ENCODE data around the gene MFNG.

MFNG gene
- long read RNA-seq, transcript MFNG-201 (8 exons, 2,088 nt): major isoform, 939 of 1,311 reads
- long read RNA-seq, transcript MFNG-202 (7 exons, 2,034 nt): minor isoform, 9 of 1,311 reads
- long read RNA-seq, partial matches to known transcripts: 7 of 1,311 reads
- long read RNA-seq, other reads (novel, unspliced or antisense): 356 of 1,311 reads

GRCh38 chr22:37486224-37486845 is at the start of gene MFNG:
Gene MFNG, minus strand, starts transcription at chr22:37486384. Its CDS starts 207 bp downstream, at chr22:37486177.
- Histone ChIP-seq H3K27ac (replicated peaks) (peak within 1 kb of the TSS; percentile 98), H3K4me3 (replicated peaks; ENCODE audit: insufficient read depth, low read length) (peak within 1 kb of the TSS; percentile 65), H3K27me3 (ENCODE audit: insufficient read depth, poor library complexity, severe bottlenecking) (no peaks in the 10 kb centered on the region)
- DNase-seq (ENCODE audit: low read depth in 1 of 2, low spot score in 1 of 2): peak; percentile 79 to 93
- no peak for TF ChIP-seq GABPA (IDR thresholded peaks at IDR 0.05; ENCODE audit: low read depth)
- TF ChIP-seq REST (IDR thresholded peaks at IDR 0.05; ENCODE audit: insufficient replicate concordance, low read depth): no peak
- TF ChIP-seq CTCF (IDR thresholded peaks at IDR 0.05; ENCODE audit: insufficient read depth, low read length): no peak
- peak; percentile 69 for TF ChIP-seq POLR2AphosphoS5 (IDR thresholded peaks at IDR 0.05; ENCODE audit: low read depth)
- TF ChIP-seq SPI1 (IDR thresholded peaks at IDR 0.05; ENCODE audit: borderline replicate concordance, low read depth): peak; percentile 76

GRCh38 chr22:37535159-37535558 is 49.0 kb upstream of the MFNG start:
- Histone ChIP-seq H3K27me3 (ENCODE audit: insufficient read depth, poor library complexity, severe bottlenecking) (no peaks in the 10 kb centered on the region), H3K27ac (replicated peaks) (no peak overlapping the region), H3K4me3 (replicated peaks; ENCODE audit: insufficient read depth, low read length) (no peak overlapping the region)
- TF ChIP-seq POLR2AphosphoS5 (IDR thresholded peaks at IDR 0.05; ENCODE audit: low read depth) (no peak), SPI1 (IDR thresholded peaks at IDR 0.05; ENCODE audit: borderline replicate concordance, low read depth) (no peak), REST (IDR thresholded peaks at IDR 0.05; ENCODE audit: insufficient replicate concordance, low read depth) (no peak), GABPA (IDR thresholded peaks at IDR 0.05; ENCODE audit: low read depth) (no peak), CTCF (IDR thresholded peaks at IDR 0.05; ENCODE audit: insufficient read depth, low read length) (no peak)
- DNase-seq (ENCODE audit: low read depth in 1 of 2, low spot score in 1 of 2): no peak

- Histone ChIP-seq H3K4me3 (replicated peaks; ENCODE audit: insufficient read depth, low read length) (no peak overlapping the region), H3K27ac (replicated peaks) (peak overlapping the region; percentile 24), H3K27me3 (ENCODE audit: insufficient read depth, poor library complexity, severe bottlenecking) (no peaks in the 10 kb centered on the region)
- no peak for DNase-seq (ENCODE audit: low read depth in 1 of 2, low spot score in 1 of 2)
- no peak for TF ChIP-seq SPI1 (IDR thresholded peaks at IDR 0.05; ENCODE audit: borderline replicate concordance, low read depth)
- TF ChIP-seq POLR2AphosphoS5 (IDR thresholded peaks at IDR 0.05; ENCODE audit: low read depth): no peak
- no peak for TF ChIP-seq GABPA (IDR thresholded peaks at IDR 0.05; ENCODE audit: low read depth)
- no peak for TF ChIP-seq CTCF (IDR thresholded peaks at IDR 0.05; ENCODE audit: insufficient read depth, low read length)
- no peak for TF ChIP-seq REST (IDR thresholded peaks at IDR 0.05; ENCODE audit: insufficient replicate concordance, low read depth)
Observed at GRCh38 chr22:37534445-37534844, 48.3 kb upstream of the MFNG start.

Measured in HL-60 (cell line).